Left lung (tissue), 10 donors: Measurements from ENCODE around the gene PNPLA7. TPM values are rescaled to one million over a fixed set of nuclear protein-coding genes. Genes with fewer than 3 reads are reported as not detected.

Experiments used
- ATAC-seq: fragments of 200-7000 bp; cut with Tn5 transposase; one replicate; pipeline ENCODE4 v1.9.1; 2020; ENCODE audit warnings: moderate library complexity
- DNase-seq, 4 donors: peaks; one replicate each; pipeline ENCODE4 v3.0.0-alpha.2; 2013 to 2020
- H3K27ac ChIP-seq, 2 donors: fragments of 200-600 bp; sonication (generic) in 1 of 2; one replicate each; pipeline versions ENCODE4 v1.5.0 to v1.8.0; 2020 to 2021
- H3K27me3 ChIP-seq, 2 donors: fragments of 200-600 bp; sonication (generic) in 1 of 2; one replicate each; pipeline versions ENCODE4 v1.5.0 to v1.8.0; 2020 to 2021
- H3K36me3 ChIP-seq, 2 donors: fragments of 200-600 bp; sonication (generic) in 1 of 2; one replicate each; pipeline versions ENCODE4 v1.5.0 to v1.8.0; 2020 to 2021
- H3K4me1 ChIP-seq, 2 donors: fragments of 200-600 bp; one replicate each; pipeline ENCODE4 v1.8.0; 2021
- H3K4me3 ChIP-seq, 2 donors: fragments of 200-600 bp; sonication (generic) in 1 of 2; one replicate each; pipeline versions ENCODE4 v1.5.0 to v1.8.0; 2020 to 2021; ENCODE audit warnings: mild to moderate bottlenecking in 1 of 2
- H3K9me3 ChIP-seq, 2 donors: fragments of 200-600 bp; sonication (generic) in 1 of 2; one replicate each; pipeline versions ENCODE4 v1.5.0 to v1.8.0; 2020 to 2021
- CTCF ChIP-seq, 2 donors: fragments of 200-600 bp; sonication (generic) in 1 of 2; IDR thresholded peaks; one replicate each; pipeline versions ENCODE4 v1.5.0 to v1.8.0; 2021; ENCODE audit warnings: antibody characterized with exemption in 2 of 2
- intact Hi-C, 2 donors: fragments of 100-400 bp; cut with DNase I; formaldehyde crosslinking; loops; one replicate each; pipeline versions ENCODE4 v1.11.2 to v1.14.2; 2022
- polyA plus RNA-seq, 6 donors: library from polyadenylated mRNA; unstranded; fragments of 120-200 nt; gene quantifications; one replicate each; pipeline ENCODE4 v1.2.1, GENCODE V29; 2013; ENCODE audit not compliant: insufficient read length in 6 of 6
- total RNA-seq, 2 donors: library from RNA; stranded (reverse); fragmentation: NEBNext Ultra II Directional; extraction: Animal tissue kit (Norgen Biotek cat#: 25700); gene quantifications; one replicate each; pipeline ENCODE4 v1.2.1, GENCODE V29; 2021
- donor health status: DM: no; HTN: yes; CAD: no.
- donor health status: DM: no; HTN: no; CAD: no.

Gene PNPLA7
- total and polyA plus RNA-seq, 8 donors, result 2.9 to 8.9 (median 4.9) TPM

GRCh38 chr9:137509198-137509597 lies 41.0 kb downstream of the PNPLA7 start:
- DNase-seq, result no peak
- TF ChIP-seq CTCF (IDR thresholded peaks at IDR 0.05), result no peak
- no peaks in the 10 kb centered on the region for H3K36me3 ChIP-seq
- intact Hi-C loops, result no loop called here
- no peaks in the 10 kb centered on the region for H3K27me3 ChIP-seq
- H3K4me3 ChIP-seq, result no peak overlapping the region
- no peak for ATAC-seq
- no peak overlapping the region for H3K27ac ChIP-seq
- no peaks in the 10 kb centered on the region for H3K4me1 ChIP-seq
- H3K9me3 ChIP-seq, result no peaks in the 10 kb centered on the region

GRCh38 chr9:137506702-137507171 lies 43.5 kb downstream of the PNPLA7 start:
- no peak for ATAC-seq
- intact Hi-C loops, result no loop called here
- no peaks in the 10 kb centered on the region for H3K27me3 ChIP-seq
- no peaks in the 10 kb centered on the region for H3K4me1 ChIP-seq
- DNase-seq, result peak in 2 of 4 donors; percentile 20 to 55
- H3K27ac ChIP-seq, result no peak overlapping the region
- no peak for TF ChIP-seq CTCF (IDR thresholded peaks at IDR 0.05)
- H3K4me3 ChIP-seq, result no peak overlapping the region
- H3K36me3 ChIP-seq, result no peaks in the 10 kb centered on the region
- H3K9me3 ChIP-seq, result peaks cover 0 to 2% of the 10 kb centered on the region in 2 donors

- DNase-seq, result peak in 1 of 4 donors; percentile 59
- no peak overlapping the region for H3K27ac ChIP-seq
- TF ChIP-seq CTCF (IDR thresholded peaks at IDR 0.05), result no peak
- no peaks in the 10 kb centered on the region for H3K4me1 ChIP-seq
- no peaks in the 10 kb centered on the region for H3K27me3 ChIP-seq
- ATAC-seq, result no peak
- intact Hi-C loops, result no loop called here
- peaks cover 0 to 2% of the 10 kb centered on the region in 2 donors for H3K9me3 ChIP-seq
- H3K36me3 ChIP-seq, result no peaks in the 10 kb centered on the region
- no peak overlapping the region for H3K4me3 ChIP-seq
These were observed 43.9 kb downstream of the PNPLA7 start for GRCh38 chr9:137506274-137506673.

- Histone ChIP-seq H3K9me3 (peaks cover 0 to 2% of the 10 kb centered on the region in 2 donors), H3K27ac (no peak overlapping the region)
- TF ChIP-seq CTCF (IDR thresholded peaks at IDR 0.05), result no peak
These were observed 44.6 kb downstream of the PNPLA7 start for GRCh38 chr9:137505421-137506140.

GRCh38 chr9:137504432-137504777 lies 45.8 kb downstream of the PNPLA7 start:
- intact Hi-C loops, result no loop called here
- no peak for TF ChIP-seq CTCF (IDR thresholded peaks at IDR 0.05)
- no peaks in the 10 kb centered on the region for H3K27me3 ChIP-seq
- no peaks in the 10 kb centered on the region for H3K4me1 ChIP-seq
- ATAC-seq (no peak), DNase-seq (no peak)
- no peaks in the 10 kb centered on the region for H3K36me3 ChIP-seq
- peaks cover 0 to 2% of the 10 kb centered on the region in 2 donors for H3K9me3 ChIP-seq
- H3K27ac ChIP-seq, result no peak overlapping the region
- no peak overlapping the region for H3K4me3 ChIP-seq

More at GRCh38 chr9:137505421-137506140, 44.6 kb downstream of the PNPLA7 start:
- intact Hi-C loops, result no loop called here
- ATAC-seq, result no peak
- peak in 1 of 4 donors; percentile 70 for DNase-seq
- Histone ChIP-seq H3K27me3 (no peaks in the 10 kb centered on the region), H3K4me3 (no peak overlapping the region), H3K36me3 (no peaks in the 10 kb centered on the region), H3K4me1 (no peaks in the 10 kb centered on the region)
